ENCODE results near the gene CHD9.
"Not testable (repeated sequence)": the region's sequence is repeated elsewhere in the genome, so short reads cannot be mapped to it uniquely, and the experiment has no call there.

The CHD9 gene

GRCh38 chr16:53047515-53047914, 7.3 kb upstream of the CHD9 start:
- DNase-seq, result not testable (repeated sequence)

GRCh38 chr16:53048139-53048915, 6.5 kb upstream of the CHD9 start:
- DNase-seq, result no peak

- DNase-seq, result not testable (repeated sequence)
Measured at GRCh38 chr16:53051255-53051654, 3.5 kb upstream of the CHD9 start.

GRCh38 chr16:53052519-53053501, 2.0 kb upstream of the CHD9 start, which contains the start of gene CHD9NB:
TSS of gene CHD9NB (minus strand) at chr16:53052897. CDS start at chr16:53044158, 8,739 bp downstream.
- no peak for DNase-seq

GRCh38 chr16:53053967-53054669, 673 bp upstream of the CHD9 start:
- peak in 1 of 2 donors; percentile 19 for DNase-seq

GRCh38 chr16:53055541-53056391, 975 bp downstream of the CHD9 start:
- peak in 1 of 2 donors; percentile 7 for DNase-seq

- DNase-seq, result no peak
Measured at GRCh38 chr16:53056392-53056881, 1.6 kb downstream of the CHD9 start.

- no peak for DNase-seq
Measured at GRCh38 chr16:53057658-53058057, 2.9 kb downstream of the CHD9 start.

- no peak for DNase-seq
Measured at GRCh38 chr16:53058441-53058840, 3.6 kb downstream of the CHD9 start.

GRCh38 chr16:53058882-53059281, 4.1 kb downstream of the CHD9 start:
- no peak for DNase-seq

GRCh38 chr16:53059672-53060071, 4.9 kb downstream of the CHD9 start:
- DNase-seq, result no peak

GRCh38 chr16:53061256-53061655, 6.5 kb downstream of the CHD9 start:
- DNase-seq, result no peak

GRCh38 chr16:53061701-53062159, 6.9 kb downstream of the CHD9 start:
- peak in 1 of 2 donors; percentile 45 for DNase-seq

- no peak for DNase-seq
Measured at GRCh38 chr16:53064081-53064578, 9.3 kb downstream of the CHD9 start.

GRCh38 chr16:53065461-53066061, 10.8 kb downstream of the CHD9 start:
- DNase-seq, result no peak

- no peak for DNase-seq
Measured at GRCh38 chr16:53067675-53068074, 12.9 kb downstream of the CHD9 start.

GRCh38 chr16:53068423-53068833, 13.6 kb downstream of the CHD9 start:
- DNase-seq, result no peak

- no peak for DNase-seq
Measured at GRCh38 chr16:53069772-53070171, 15.0 kb downstream of the CHD9 start.

- no peak for DNase-seq
Measured at GRCh38 chr16:53071748-53072301, 17.0 kb downstream of the CHD9 start.

GRCh38 chr16:53073022-53073421, 18.2 kb downstream of the CHD9 start:
- DNase-seq, result no peak

GRCh38 chr16:53074296-53074695, 19.5 kb downstream of the CHD9 start:
- DNase-seq, result not testable (repeated sequence)
